SU-DHL-6 (cell line): ENCODE results near the gene BAIAP3.

Source experiments
- EZH2phosphoT487 ChIP-seq: fragments of 200-600 bp; sonication (generic), shearing (Covaris generic); conservative IDR thresholded peaks from 2 replicates; pipeline ENCODE4 v1.6.1; 2018; ENCODE audit warnings: mild to moderate bottlenecking, antibody characterized with exemption, low read length, moderate library complexity, mixed read lengths
- TF ChIP-seq, protein P1 (sequence below): fragments of 200-600 bp; sonication (generic); IDR thresholded peaks from one replicate; pipeline ENCODE4 v1.5.1; 2017; ENCODE audit warnings: antibody characterized with exemption, mild to moderate bottlenecking, low read length, moderate library complexity; ENCODE audit not compliant: insufficient read depth, poor library complexity, severe bottlenecking

- TF ChIP-seq, protein P1, sequence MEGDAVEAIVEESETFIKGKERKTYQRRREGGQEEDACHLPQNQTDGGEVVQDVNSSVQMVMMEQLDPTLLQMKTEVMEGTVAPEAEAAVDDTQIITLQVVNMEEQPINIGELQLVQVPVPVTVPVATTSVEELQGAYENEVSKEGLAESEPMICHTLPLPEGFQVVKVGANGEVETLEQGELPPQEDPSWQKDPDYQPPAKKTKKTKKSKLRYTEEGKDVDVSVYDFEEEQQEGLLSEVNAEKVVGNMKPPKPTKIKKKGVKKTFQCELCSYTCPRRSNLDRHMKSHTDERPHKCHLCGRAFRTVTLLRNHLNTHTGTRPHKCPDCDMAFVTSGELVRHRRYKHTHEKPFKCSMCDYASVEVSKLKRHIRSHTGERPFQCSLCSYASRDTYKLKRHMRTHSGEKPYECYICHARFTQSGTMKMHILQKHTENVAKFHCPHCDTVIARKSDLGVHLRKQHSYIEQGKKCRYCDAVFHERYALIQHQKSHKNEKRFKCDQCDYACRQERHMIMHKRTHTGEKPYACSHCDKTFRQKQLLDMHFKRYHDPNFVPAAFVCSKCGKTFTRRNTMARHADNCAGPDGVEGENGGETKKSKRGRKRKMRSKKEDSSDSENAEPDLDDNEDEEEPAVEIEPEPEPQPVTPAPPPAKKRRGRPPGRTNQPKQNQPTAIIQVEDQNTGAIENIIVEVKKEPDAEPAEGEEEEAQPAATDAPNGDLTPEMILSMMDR, result no peak
- TF ChIP-seq EZH2phosphoT487, result no peak
These were observed 56.3 kb downstream of the BAIAP3 start for GRCh38 chr16:1389762-1390161.
